GM19099 (cell line): ENCODE results near the gene SECISBP2L.

ENCODE experiments used
- POLR2A ChIP-seq: IDR thresholded peaks from 3 replicates; pipeline ENCODE4 v1.6.1; 2011; ENCODE audit warnings: low read depth; ENCODE audit not compliant: insufficient read length; ENCODE audit errors: extremely low read depth

SECISBP2L gene, protein sequence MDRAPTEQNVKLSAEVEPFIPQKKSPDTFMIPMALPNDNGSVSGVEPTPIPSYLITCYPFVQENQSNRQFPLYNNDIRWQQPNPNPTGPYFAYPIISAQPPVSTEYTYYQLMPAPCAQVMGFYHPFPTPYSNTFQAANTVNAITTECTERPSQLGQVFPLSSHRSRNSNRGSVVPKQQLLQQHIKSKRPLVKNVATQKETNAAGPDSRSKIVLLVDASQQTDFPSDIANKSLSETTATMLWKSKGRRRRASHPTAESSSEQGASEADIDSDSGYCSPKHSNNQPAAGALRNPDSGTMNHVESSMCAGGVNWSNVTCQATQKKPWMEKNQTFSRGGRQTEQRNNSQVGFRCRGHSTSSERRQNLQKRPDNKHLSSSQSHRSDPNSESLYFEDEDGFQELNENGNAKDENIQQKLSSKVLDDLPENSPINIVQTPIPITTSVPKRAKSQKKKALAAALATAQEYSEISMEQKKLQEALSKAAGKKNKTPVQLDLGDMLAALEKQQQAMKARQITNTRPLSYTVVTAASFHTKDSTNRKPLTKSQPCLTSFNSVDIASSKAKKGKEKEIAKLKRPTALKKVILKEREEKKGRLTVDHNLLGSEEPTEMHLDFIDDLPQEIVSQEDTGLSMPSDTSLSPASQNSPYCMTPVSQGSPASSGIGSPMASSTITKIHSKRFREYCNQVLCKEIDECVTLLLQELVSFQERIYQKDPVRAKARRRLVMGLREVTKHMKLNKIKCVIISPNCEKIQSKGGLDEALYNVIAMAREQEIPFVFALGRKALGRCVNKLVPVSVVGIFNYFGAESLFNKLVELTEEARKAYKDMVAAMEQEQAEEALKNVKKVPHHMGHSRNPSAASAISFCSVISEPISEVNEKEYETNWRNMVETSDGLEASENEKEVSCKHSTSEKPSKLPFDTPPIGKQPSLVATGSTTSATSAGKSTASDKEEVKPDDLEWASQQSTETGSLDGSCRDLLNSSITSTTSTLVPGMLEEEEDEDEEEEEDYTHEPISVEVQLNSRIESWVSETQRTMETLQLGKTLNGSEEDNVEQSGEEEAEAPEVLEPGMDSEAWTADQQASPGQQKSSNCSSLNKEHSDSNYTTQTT

DNA sequence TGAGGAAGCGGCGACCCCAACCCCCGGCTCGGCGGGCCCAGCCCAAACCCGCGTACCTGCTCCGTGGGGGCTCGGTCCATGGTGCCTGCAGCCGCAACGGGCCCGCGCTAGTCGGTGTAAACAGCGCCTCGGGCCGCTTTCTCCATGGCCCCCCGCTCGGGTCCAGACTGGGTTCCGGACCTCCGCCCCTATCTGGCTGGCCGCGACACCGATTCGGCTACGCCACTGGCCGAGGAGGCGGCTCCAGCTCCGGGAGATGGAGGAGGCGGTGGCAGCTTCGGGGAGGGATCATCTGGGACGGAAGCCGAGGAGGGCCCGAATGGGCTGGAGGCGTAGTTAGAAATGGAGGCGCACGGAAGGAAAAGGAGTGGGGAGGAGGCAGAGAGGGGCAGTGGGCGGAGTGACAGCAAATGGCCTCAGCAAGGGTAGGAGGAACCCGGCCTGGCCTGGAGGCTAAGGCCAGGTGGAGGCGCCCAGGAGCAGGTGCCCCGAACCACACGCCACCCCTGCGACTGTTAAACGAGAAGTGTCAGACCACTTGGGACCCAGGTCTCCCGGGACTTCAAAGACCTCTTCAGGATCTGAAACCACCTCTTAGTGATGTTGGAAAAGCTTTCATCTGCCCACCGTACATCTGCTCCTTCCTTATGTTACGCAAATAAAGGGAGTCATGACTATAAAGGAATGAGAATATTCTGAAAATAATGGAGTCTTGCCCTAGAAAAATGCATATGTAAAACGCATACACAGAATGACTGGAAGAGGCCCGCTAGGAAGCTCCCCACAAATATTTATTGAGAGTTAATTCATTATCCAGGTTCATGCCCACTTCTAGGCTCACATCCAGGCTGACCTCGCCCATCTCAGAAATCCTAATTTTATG, at the start of gene SECISBP2L:
SECISBP2L (minus strand) TSS at position 227 of the 883 bp plus-strand sequence; CDS start at position 80, 147 bp downstream.
- TF ChIP-seq POLR2A: peak; percentile 72

DNA sequence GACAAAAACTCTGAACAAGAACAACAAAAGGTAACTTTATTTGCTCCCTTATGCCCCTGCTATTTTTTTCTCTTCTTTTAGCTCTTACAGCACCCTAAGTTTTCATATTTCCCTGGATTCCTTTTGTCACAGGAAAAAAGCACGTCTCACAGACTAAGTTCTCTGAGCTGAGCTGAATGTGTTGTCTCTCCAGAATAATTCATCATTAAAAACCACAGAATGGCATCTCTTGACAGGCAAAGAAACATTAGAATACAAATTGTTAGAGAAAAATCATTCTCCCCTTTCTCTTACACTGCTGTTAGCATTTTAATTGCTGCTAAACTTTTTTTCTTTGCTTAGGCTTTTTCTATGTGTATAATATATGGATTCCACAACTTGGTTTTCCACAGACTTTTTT, 48.7 kb upstream of the SECISBP2L start:
- no peak for TF ChIP-seq POLR2A

DNA sequence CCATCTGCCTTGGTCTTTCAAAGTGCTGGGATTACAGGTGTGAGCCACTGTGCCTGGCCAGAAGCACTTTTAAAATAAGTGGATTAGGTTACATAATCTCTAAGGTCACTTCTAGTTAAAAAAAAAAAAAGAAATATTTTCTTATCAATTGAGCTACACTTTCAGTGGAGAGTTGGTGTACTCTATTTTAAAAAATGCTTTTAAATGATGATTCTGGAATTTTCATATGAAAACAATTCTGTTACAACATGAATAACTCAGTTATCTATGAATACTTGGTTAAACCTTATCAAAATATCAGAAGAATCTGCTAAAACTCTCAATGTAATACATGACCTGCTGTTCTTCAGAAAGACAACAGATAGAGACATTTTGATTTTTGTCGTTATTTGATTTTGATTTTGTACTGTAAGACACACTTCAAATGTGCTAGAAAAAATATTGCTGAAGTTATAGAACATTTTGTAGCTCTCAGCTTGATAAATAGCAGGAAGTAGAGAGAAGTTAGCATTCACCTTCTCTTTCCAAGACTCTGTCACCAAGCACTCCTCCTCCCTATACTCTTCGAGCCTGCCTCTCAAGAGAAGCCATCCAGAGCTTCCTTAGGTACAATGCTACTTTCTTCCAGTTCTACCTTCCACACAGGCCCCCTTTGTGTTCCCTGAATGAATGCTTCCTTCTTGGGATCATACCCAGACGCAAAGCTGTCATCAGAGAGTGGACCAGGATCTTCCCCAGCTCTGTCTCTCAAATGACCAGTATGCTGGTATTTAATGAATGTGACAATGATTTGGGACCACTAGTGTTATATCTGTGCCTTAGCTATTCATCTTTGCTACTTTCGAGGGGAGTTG, 47.2 kb upstream of the SECISBP2L start:
- TF ChIP-seq POLR2A: no peak

DNA sequence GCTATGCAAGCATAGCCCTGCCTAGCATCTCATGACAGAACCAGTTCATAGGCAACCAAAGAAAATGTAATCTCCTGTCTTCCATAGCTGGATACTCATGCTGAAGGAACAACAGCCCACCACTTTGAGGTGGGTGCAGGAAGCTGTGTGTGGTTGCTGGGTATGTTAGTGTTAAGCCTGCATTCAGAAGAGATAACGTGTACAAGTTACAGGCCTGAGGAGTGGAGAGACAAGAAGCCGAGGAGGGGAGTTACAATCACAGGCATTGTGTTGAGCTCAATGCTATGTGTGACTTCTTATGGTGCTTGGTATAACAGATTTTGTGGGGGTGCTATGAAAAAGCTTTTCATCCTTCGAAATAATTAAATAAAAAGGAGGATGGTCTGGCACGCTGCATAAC, 42.8 kb upstream of the SECISBP2L start:
- TF ChIP-seq POLR2A: no peak

GRCh38 chr15:49085696-49086459, 39.6 kb upstream of the SECISBP2L start:
- no peak for TF ChIP-seq POLR2A

- no peak for TF ChIP-seq POLR2A
Observed at GRCh38 chr15:49084285-49084570, 38.0 kb upstream of the SECISBP2L start.

- TF ChIP-seq POLR2A: no peak
Observed at GRCh38 chr15:49083401-49084284, 37.4 kb upstream of the SECISBP2L start.

- no peak for TF ChIP-seq POLR2A
Observed at GRCh38 chr15:49082960-49083359, 36.7 kb upstream of the SECISBP2L start.

GRCh38 chr15:49079340-49080039, 33.2 kb upstream of the SECISBP2L start:
- TF ChIP-seq POLR2A: no peak

DNA sequence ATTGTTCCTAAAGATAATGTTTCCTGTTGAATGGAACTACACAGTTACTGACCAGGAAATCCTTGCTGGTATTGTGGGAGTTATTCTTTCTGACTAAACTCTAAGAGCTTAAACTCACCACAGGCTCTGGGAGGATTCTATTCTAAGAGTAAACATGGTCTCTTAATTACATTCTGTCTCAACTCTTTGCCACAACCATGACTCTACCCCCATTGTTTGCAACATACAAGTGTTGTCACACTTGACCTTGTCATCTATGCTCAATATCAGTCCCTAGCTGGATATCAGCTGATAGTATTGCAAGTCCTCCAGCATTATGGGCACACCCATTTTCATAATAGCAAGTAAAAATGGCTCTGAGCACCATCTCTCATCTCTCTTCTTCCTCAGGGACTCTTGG, 29.6 kb upstream of the SECISBP2L start:
- TF ChIP-seq POLR2A: no peak

GRCh38 chr15:49066372-49066771, 20.1 kb upstream of the SECISBP2L start:
- TF ChIP-seq POLR2A: no peak
